Activated T-cell treated with anti-CD3 and anti-CD28 coated beads for 1 hour (primary cell): ENCODE results near the gene LETM1.

ENCODE experiments used
- DNase-seq: peaks from one replicate; pipeline ENCODE4 v3.0.0-alpha.2; 2020; ENCODE audit warnings: low read depth

Gene LETM1

GRCh38 chr4:1806596-1807331 is 49.2 kb downstream of the LETM1 start:
- no peak for DNase-seq

- DNase-seq = no peak
Observed at GRCh38 chr4:1806223-1806564, 49.8 kb downstream of the LETM1 start.

DNA sequence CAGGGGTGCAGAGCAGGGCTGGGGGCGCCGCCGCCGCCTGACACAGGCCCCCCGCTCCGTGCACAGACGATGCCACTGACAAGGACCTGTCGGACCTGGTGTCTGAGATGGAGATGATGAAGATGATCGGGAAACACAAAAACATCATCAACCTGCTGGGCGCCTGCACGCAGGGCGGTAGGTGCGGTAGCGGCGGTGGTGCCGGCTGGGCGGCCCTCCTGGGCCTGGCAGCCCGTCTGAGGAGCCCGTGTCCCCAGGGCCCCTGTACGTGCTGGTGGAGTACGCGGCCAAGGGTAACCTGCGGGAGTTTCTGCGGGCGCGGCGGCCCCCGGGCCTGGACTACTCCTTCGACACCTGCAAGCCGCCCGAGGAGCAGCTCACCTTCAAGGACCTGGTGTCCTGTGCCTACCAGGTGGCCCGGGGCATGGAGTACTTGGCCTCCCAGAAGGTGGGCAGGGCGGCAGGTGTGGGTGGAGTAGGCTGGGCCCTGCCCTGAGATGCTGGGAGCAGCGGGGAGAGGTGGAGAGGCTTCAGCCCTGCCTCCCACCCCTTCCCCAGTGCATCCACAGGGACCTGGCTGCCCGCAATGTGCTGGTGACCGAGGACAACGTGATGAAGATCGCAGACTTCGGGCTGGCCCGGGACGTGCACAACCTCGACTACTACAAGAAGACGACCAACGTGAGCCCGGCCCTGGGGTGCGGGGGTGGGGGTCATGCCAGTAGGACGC is 50.3 kb downstream of the LETM1 start:
- no peak for DNase-seq

DNA sequence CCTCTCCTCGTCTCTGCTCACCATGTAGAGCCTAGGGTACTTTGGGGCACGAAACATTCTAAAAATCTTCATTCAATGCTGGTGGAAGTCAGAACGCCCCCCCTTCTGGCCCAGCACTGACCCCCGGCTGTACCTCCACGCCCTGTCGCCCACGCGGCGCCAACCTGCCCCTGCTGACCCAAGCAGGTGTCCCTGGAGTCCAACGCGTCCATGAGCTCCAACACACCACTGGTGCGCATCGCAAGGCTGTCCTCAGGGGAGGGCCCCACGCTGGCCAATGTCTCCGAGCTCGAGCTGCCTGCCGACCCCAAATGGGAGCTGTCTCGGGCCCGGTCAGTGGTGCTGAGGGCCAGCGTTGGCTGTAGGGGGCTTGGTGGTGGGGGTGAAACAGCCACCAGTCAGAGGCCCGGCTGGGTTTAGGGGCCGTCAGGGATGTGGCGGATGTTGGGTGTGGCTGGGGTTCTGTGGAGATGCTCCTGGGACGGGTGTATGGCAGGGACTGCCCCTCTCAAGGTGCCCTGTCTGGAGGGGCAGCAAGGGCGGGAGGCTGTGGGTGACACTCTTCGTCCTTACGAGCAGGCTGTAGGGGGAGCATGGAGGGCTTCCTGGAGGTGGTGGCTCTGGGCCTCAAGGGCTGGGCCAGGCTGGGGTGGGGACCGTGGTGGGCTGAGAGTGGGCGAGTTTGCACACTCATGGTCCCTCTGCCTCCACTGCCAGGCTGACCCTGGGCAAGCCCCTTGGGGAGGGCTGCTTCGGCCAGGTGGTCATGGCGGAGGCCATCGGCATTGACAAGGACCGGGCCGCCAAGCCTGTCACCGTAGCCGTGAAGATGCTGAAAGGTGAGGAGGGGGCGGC is 51.1 kb downstream of the LETM1 start:
- no peak for DNase-seq

DNA sequence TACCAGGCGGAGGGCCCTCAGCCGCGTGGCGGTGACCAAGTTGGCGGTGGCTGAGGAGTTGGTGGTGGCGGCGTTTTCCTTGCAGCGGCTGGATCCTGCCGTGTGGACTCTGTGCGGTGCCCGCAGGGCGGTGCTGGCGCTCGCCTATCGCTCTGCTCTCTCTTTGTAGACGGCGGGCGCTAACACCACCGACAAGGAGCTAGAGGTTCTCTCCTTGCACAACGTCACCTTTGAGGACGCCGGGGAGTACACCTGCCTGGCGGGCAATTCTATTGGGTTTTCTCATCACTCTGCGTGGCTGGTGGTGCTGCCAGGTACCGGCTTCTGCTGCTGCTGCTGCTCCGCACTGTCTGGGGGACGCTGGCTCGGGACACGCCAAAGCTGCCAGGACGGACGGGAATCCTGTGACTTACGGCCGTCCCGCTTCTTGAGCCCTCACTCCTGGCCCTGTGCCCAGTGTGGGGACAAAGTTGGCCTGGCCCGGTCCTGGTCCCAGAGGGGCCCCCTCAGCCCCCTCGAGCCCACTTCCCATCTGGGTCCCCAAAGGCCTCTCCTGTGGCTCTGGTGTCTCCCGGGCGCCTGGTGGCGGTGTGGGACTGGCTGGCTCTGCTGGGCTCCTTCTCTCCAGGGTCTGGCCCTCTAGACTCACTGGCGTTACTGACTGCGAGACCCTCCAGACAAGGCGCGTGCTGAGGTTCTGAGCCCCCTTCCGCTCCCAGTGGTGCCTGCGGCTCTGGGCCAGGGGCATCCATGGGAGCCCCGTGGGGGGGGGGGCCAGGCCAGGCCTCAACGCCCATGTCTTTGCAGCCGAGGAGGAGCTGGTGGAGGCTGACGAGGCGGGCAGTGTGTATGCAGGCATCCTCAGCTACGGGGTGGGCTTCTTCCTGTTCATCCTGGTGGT is 52.2 kb downstream of the LETM1 start:
- no peak for DNase-seq

- DNase-seq = no peak
Observed at GRCh38 chr4:1802720-1803522, 53.0 kb downstream of the LETM1 start.

DNA sequence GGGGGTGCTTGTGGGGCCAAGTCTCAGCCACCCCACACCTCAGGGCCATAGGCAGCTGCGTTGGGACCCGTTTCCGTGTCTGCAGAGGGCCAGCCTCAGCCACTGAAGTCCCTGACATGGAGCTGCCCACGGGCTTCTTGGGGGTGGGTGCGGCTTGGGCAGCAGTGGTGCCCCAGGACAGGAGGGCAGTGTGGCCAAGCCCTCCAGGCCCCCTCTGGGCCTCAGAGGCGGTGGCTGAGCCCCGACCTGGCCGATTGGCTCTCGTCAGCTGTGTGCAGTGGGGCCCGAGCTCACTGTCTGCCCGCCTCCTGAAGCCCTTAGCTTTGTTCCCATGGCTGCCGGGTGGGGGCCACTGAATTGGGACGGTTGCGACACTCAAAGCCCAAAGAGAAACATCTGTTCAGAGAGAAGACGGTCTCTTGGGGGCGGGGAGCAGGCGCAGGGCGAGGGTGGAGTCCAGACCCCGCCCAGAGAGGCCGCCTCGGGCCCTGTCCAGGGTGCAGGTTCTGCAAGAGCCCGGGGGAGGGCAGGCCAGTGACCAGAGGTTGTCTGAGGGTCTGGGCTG is 53.7 kb downstream of the LETM1 start:
- DNase-seq = no peak

DNA sequence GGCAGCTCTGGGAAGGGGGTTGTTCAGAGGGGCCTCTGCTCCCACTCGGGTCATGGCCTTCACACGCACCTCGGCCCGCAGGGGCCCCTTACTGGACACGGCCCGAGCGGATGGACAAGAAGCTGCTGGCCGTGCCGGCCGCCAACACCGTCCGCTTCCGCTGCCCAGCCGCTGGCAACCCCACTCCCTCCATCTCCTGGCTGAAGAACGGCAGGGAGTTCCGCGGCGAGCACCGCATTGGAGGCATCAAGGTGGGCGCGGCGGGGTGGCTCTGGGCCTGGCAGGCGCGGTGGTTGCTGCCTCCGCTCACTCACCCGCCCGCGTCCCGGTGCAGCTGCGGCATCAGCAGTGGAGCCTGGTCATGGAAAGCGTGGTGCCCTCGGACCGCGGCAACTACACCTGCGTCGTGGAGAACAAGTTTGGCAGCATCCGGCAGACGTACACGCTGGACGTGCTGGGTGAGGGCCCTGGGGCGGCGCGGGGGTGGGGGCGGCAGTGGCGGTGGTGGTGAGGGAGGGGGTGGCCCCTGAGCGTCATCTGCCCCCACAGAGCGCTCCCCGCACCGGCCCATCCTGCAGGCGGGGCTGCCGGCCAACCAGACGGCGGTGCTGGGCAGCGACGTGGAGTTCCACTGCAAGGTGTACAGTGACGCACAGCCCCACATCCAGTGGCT is 54.5 kb downstream of the LETM1 start:
- no peak for DNase-seq

DNA sequence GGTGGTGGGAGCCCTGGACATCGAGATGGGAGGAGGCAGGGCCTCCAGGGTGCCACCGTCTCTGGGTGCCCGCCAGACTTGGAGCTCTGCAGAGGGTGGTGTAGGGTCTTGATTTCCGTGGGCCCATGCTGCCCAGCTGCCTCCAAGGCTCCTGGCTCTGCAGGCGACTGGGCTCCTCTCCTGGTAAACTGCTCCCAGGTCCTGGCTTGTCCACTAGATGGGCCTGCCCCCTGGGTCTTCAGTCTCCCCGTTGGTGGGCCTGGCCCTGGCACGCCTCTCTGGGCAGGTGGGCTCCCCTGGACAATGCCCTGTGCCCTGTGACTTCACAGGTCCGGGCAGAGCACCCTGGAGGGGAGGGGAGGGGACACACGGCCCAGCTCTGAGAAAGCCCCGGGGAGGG is 55.2 kb downstream of the LETM1 start:
- DNase-seq = no peak

GRCh38 chr4:1799387-1800375 is 56.3 kb downstream of the LETM1 start:
- DNase-seq = no peak

- no peak for DNase-seq
Observed at GRCh38 chr4:1798580-1799386, 57.2 kb downstream of the LETM1 start.

GRCh38 chr4:1797861-1798579 is 57.9 kb downstream of the LETM1 start:
- no peak for DNase-seq

GRCh38 chr4:1797298-1797860 is 58.6 kb downstream of the LETM1 start:
- no peak for DNase-seq

- DNase-seq = no peak
Observed at GRCh38 chr4:1796486-1797204, 59.3 kb downstream of the LETM1 start.

DNA sequence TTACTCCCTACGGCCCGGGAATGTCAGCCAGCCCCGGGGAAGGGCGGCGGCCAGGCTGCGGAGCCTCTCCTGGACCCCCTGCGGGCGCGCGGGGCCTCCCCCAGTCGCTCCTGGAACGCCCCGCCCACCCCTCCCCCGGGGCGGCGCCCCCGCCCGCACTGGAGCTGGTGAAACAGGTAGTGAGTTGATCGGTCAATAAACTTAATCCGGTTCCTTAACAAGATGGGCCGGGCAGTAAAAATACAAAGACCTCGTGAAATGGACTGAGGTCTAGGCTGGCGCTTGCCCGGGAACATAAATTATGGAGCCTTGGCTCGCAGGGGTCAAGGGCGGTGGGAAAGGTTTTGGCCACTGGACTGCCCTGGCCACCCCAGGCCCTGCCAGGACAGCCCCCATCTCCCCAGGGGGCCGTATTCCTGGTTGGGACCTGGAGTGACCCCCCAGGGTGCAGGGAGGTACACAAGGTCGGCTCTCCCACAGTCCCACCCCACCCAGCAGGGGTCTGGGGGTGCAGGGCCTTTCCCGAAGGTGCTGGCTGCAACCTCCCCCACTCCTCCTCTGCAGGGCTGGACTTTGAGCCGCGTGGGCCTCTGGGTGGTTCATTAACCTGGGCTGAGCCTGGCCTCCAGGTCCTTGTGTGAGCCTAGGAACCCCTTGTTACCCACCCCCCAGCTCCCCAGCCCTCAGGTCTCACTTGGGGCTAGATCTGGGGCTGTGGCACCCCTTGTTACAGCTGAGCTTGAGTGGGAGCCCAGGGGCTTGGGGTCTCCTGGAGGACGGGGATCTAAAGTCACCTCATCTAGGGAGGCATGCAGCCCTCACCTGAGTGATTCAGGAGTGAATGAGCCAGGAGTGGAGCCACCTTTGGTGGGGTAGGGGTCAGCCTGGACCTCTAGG is 60.4 kb downstream of the LETM1 start:
- DNase-seq = no peak
